ENCODE data around the gene BUB1.
"Not testable (repeated sequence)": the region's sequence is repeated elsewhere in the genome, so short reads cannot be mapped to it uniquely, and the experiment has no call there.

Gene BUB1

GRCh38 chr2:110603917-110604591, 73.8 kb downstream of the BUB1 start:
- H3K9me3 ChIP-seq (ENCODE audit: low read depth, low read length); DNase-seq (ENCODE audit: low read depth, low spot score); H3K27ac ChIP-seq; H3K9ac ChIP-seq (ENCODE audit: insufficient read length); H3K36me3 ChIP-seq (ENCODE audit: insufficient read depth, low read length); H3K4me3 ChIP-seq: not testable (repeated sequence)

- not testable (repeated sequence) for H3K4me3 ChIP-seq; DNase-seq (ENCODE audit: low read depth, low spot score); H3K27ac ChIP-seq; H3K9ac ChIP-seq (ENCODE audit: insufficient read length); H3K9me3 ChIP-seq (ENCODE audit: low read depth, low read length); H3K36me3 ChIP-seq (ENCODE audit: insufficient read depth, low read length)
Observed at GRCh38 chr2:110602139-110602538, 75.7 kb downstream of the BUB1 start.

- not testable (repeated sequence) for DNase-seq (ENCODE audit: low read depth, low spot score); H3K9me3 ChIP-seq (ENCODE audit: low read depth, low read length); H3K4me3 ChIP-seq; H3K27ac ChIP-seq; H3K9ac ChIP-seq (ENCODE audit: insufficient read length); H3K36me3 ChIP-seq (ENCODE audit: insufficient read depth, low read length)
Observed at GRCh38 chr2:110591973-110592372, 85.9 kb downstream of the BUB1 start.

GRCh38 chr2:110589677-110590330, 88.1 kb downstream of the BUB1 start:
- not testable (repeated sequence) for H3K27ac ChIP-seq; DNase-seq (ENCODE audit: low read depth, low spot score); H3K9me3 ChIP-seq (ENCODE audit: low read depth, low read length); H3K4me3 ChIP-seq; H3K36me3 ChIP-seq (ENCODE audit: insufficient read depth, low read length); H3K9ac ChIP-seq (ENCODE audit: insufficient read length)

- H3K36me3 ChIP-seq (ENCODE audit: insufficient read depth, low read length); H3K27ac ChIP-seq; H3K4me3 ChIP-seq; DNase-seq (ENCODE audit: low read depth, low spot score); H3K9me3 ChIP-seq (ENCODE audit: low read depth, low read length); H3K9ac ChIP-seq (ENCODE audit: insufficient read length): not testable (repeated sequence)
Observed at GRCh38 chr2:110588520-110588919, 89.3 kb downstream of the BUB1 start.
